Colonic mucosa (tissue), 4 donors: ENCODE measurements around the gene ZNF536. TPM values are rescaled to one million over a fixed set of nuclear protein-coding genes. Genes with fewer than 3 reads are reported as not detected.
"Not testable (repeated sequence)": the region's sequence is repeated elsewhere in the genome, so short reads cannot be mapped to it uniquely, and the experiment has no call there.

Source experiments
- DNase-seq: peaks from one replicate; pipeline ENCODE4 v3.0.0-alpha.2; 2020
- H3K27ac ChIP-seq: fragments of 200-600 bp; one replicate; pipeline ENCODE4 v1.8.0; 2021
- H3K27me3 ChIP-seq: fragments of 200-600 bp; one replicate; pipeline ENCODE4 v1.8.0; 2021
- H3K36me3 ChIP-seq: fragments of 200-600 bp; one replicate; pipeline ENCODE4 v1.8.0; 2021
- H3K4me1 ChIP-seq: fragments of 200-600 bp; one replicate; pipeline ENCODE4 v1.8.0; 2021; ENCODE audit warnings: mild to moderate bottlenecking
- H3K4me3 ChIP-seq: fragments of 200-600 bp; one replicate; pipeline ENCODE4 v1.8.0; 2021
- H3K9ac ChIP-seq, 2 donors: one replicate each; pipeline ENCODE4 v1.7.0; 2013; ENCODE audit warnings: control low read depth in 2 of 2, low read depth in 2 of 2, low read length in 2 of 2
- H3K9me3 ChIP-seq: fragments of 200-600 bp; one replicate; pipeline ENCODE4 v1.8.0; 2021
- CTCF ChIP-seq: fragments of 200-600 bp; IDR thresholded peaks from one replicate; pipeline ENCODE4 v1.8.0; 2022; ENCODE audit warnings: antibody characterized with exemption, mild to moderate bottlenecking
- intact Hi-C: fragments of 100-400 bp; cut with DNase I; formaldehyde crosslinking; loops from one replicate; pipeline ENCODE4 v1.14.1; 2022
- total RNA-seq, 2 donors: library from RNA; stranded (reverse); fragmentation: NEBNext Ultra II Directional in 1 of 2; extraction: Animal tissue kit (Norgen Biotek cat#: 25700) in 1 of 2; gene quantifications; one replicate each; pipeline ENCODE4 v1.2.1, GENCODE V29; 2021
- donor health status: healthy.
- donor health status: DM: no; HTN: no; CAD: no.
- donor health status: DM: no; HTN: no; CAD: no.

Gene ZNF536
- total RNA-seq, 2 donors from 2014 or later = 1.3 to 1.4 TPM

- no peak overlapping the region for H3K9ac ChIP-seq
Measured at GRCh38 chr19:30406220-30407067, 34.3 kb downstream of the ZNF536 start.

GRCh38 chr19:30407068-30407709, 35.0 kb downstream of the ZNF536 start:
- H3K4me1 ChIP-seq = no peaks in the 10 kb centered on the region
- H3K27ac ChIP-seq = no peak overlapping the region
- no peak overlapping the region for H3K9ac ChIP-seq
- no peak for TF ChIP-seq CTCF
- no peaks in the 10 kb centered on the region for H3K27me3 ChIP-seq
- intact Hi-C loops = no loop called here
- H3K4me3 ChIP-seq = no peak overlapping the region
- no peak for DNase-seq
- no peaks in the 10 kb centered on the region for H3K9me3 ChIP-seq
- no peaks in the 10 kb centered on the region for H3K36me3 ChIP-seq

More at GRCh38 chr19:30406220-30407067, 34.3 kb downstream of the ZNF536 start:
- Histone ChIP-seq H3K36me3 (no peaks in the 10 kb centered on the region), H3K4me1 (no peaks in the 10 kb centered on the region), H3K27me3 (no peaks in the 10 kb centered on the region), H3K9me3 (no peaks in the 10 kb centered on the region), H3K27ac (no peak overlapping the region), H3K4me3 (no peak overlapping the region)
- TF ChIP-seq CTCF = peak; percentile 12
- intact Hi-C loops = no loop called here
- DNase-seq = no peak

GRCh38 chr19:30408734-30409301, 36.6 kb downstream of the ZNF536 start:
- intact Hi-C loops = no loop called here
- no peak for TF ChIP-seq CTCF
- H3K9me3 ChIP-seq = no peaks in the 10 kb centered on the region
- no peaks in the 10 kb centered on the region for H3K27me3 ChIP-seq
- H3K4me3 ChIP-seq = no peak overlapping the region
- no peak overlapping the region for H3K9ac ChIP-seq
- no peaks in the 10 kb centered on the region for H3K36me3 ChIP-seq
- no peak overlapping the region for H3K27ac ChIP-seq
- H3K4me1 ChIP-seq = no peaks in the 10 kb centered on the region
- DNase-seq = no peak

GRCh38 chr19:30411714-30412113, 39.5 kb downstream of the ZNF536 start:
- no peak overlapping the region for H3K4me3 ChIP-seq
- no peaks in the 10 kb centered on the region for H3K27me3 ChIP-seq
- H3K27ac ChIP-seq = no peak overlapping the region
- no peak for TF ChIP-seq CTCF
- DNase-seq = no peak
- intact Hi-C loops = no loop called here
- no peaks in the 10 kb centered on the region for H3K36me3 ChIP-seq
- no peaks in the 10 kb centered on the region for H3K9me3 ChIP-seq
- no peaks in the 10 kb centered on the region for H3K4me1 ChIP-seq
- H3K9ac ChIP-seq = no peak overlapping the region

GRCh38 chr19:30416375-30416774, 44.2 kb downstream of the ZNF536 start:
- Histone ChIP-seq H3K36me3 (no peaks in the 10 kb centered on the region), H3K9ac (no peak overlapping the region), H3K27me3 (no peaks in the 10 kb centered on the region), H3K4me1 (no peaks in the 10 kb centered on the region), H3K9me3 (no peaks in the 10 kb centered on the region), H3K27ac (no peak overlapping the region), H3K4me3 (no peak overlapping the region)
- DNase-seq = no peak
- intact Hi-C loops = no loop called here
- TF ChIP-seq CTCF = no peak

GRCh38 chr19:30417166-30417565, 45.0 kb downstream of the ZNF536 start:
- H3K4me3 ChIP-seq, H3K9ac ChIP-seq, H3K9me3 ChIP-seq, H3K36me3 ChIP-seq, H3K27me3 ChIP-seq, H3K4me1 ChIP-seq, intact Hi-C loops, H3K27ac ChIP-seq, DNase-seq: not testable (repeated sequence)
